NB4 (cell line): Measurements from ENCODE around the gene PACS1.
A peak's percentile ranks its signal among the peaks of the same experiment; 100 is the strongest.
"Not testable (repeated sequence)": the region's sequence is repeated elsewhere in the genome, so short reads cannot be mapped to it uniquely, and the experiment has no call there.

Source experiments
- DNase-seq: peaks from one replicate; pipeline ENCODE4 v3.0.0; 2010; ENCODE audit warnings: low read depth
- H3K4me3 ChIP-seq: one replicate; pipeline ENCODE4 v1.5.1; 2011; ENCODE audit warnings: mild to moderate bottlenecking, low read depth, low read length, moderate library complexity
- MYC ChIP-seq: IDR thresholded peaks from 2 replicates; pipeline ENCODE4 v1.6.1; 2011; ENCODE audit warnings: low read depth, low read length
- POLR2A ChIP-seq: IDR thresholded peaks from 2 replicates; pipeline ENCODE4 v1.6.1; 2011; ENCODE audit warnings: mild to moderate bottlenecking; ENCODE audit not compliant: insufficient read length; ENCODE audit errors: extremely low read depth
- TF ChIP-seq, protein P1 (sequence below): IDR thresholded peaks from one replicate; pipeline ENCODE4 v1.5.1; 2012; ENCODE audit warnings: low read depth, low read length
- TF ChIP-seq, protein P2 (sequence below): IDR thresholded peaks from 2 replicates; pipeline ENCODE4 v1.6.1; 2011; ENCODE audit warnings: low read depth, low read length

Gene PACS1

DNA sequence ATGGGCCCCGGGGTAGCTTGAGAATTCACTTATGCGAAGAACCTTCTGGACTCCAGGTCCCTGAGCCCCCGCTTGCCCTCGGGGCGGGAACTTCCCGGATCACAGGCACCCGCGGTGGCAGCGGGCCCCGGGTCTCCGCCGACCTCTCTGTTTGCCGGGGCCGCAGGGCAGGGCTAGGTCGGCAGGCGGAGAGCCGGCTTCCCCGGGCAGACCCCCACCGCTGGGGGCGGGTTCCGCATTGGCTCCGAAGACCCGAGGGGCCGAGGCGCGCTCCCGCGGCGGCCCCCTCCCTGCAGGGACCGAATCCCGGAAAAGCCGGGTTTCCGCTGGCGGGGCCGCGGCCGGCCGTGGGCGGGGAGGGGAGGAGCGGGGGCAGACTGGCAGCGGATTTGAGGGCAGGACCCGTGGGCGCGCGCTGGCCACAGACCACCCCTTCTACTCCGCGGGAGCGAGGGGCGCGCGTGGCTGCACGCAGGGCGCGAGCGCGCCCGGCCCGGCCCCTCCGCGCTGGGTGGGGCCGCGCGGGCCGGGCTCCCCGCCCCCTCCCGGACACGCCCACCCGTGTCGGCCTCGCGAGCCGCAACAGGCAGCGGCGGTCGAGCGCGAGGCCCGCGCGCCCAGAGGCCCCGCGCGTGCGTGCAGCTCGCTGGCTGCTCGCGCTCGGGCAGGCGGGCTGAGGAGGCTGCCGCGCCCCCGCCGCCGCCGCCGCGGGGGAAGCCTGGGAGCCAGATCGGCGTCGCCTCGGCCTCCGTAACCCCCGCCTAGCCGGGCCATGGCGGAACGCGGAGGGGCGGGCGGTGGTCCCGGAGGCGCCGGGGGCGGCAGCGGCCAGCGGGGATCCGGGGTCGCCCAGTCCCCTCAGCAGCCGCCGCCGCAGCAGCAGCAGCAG is at the start of gene PACS1:
Gene PACS1 (plus strand): TSS at position 558 of the 889 bp plus-strand sequence. CDS start 215 bp downstream, at position 773.
- TF ChIP-seq, protein P1, sequence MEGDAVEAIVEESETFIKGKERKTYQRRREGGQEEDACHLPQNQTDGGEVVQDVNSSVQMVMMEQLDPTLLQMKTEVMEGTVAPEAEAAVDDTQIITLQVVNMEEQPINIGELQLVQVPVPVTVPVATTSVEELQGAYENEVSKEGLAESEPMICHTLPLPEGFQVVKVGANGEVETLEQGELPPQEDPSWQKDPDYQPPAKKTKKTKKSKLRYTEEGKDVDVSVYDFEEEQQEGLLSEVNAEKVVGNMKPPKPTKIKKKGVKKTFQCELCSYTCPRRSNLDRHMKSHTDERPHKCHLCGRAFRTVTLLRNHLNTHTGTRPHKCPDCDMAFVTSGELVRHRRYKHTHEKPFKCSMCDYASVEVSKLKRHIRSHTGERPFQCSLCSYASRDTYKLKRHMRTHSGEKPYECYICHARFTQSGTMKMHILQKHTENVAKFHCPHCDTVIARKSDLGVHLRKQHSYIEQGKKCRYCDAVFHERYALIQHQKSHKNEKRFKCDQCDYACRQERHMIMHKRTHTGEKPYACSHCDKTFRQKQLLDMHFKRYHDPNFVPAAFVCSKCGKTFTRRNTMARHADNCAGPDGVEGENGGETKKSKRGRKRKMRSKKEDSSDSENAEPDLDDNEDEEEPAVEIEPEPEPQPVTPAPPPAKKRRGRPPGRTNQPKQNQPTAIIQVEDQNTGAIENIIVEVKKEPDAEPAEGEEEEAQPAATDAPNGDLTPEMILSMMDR: no peak
- TF ChIP-seq, protein P2, sequence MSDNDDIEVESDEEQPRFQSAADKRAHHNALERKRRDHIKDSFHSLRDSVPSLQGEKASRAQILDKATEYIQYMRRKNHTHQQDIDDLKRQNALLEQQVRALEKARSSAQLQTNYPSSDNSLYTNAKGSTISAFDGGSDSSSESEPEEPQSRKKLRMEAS: no peak
- no peak for TF ChIP-seq MYC
- no peak for TF ChIP-seq POLR2A
- DNase-seq: peak; percentile 74
- peak within 1 kb of the TSS; percentile 30 for H3K4me3 ChIP-seq

DNA sequence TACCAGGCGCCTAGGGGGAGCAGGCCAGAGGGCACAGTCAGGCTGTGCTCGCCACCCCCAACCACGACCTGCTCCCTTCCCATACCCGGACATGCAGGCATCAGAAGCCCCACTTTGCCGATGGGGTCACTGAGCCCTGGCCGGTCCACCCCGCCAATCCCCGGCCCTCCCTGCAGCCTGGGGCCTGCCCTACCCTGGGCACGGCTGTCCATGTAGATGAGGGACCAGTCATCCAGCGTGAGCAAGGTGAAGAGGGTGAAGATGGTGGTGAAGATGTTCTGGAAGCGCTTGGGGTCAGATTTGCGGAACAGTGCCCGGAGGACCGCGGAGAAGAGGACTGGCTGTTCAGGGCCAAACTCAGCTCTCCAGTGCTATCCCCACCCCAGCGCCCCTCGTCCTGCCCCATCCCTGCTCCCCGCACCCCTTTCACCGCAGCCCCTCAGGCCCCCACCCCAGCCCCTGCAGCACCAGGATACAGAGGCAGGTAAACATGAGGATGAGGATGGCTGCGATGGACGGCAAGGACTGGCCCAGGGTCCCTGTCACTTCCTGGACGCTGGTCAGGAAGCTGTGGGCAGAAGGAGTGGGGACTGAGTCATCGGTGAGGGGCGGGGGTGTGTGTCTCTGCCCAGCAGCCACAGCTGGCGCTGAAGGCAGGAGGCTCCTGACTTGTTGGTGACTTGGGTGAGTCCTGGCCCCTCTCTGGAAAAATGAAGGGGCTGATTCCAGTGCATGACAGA is 49.3 kb upstream of the PACS1 start:
- peak; percentile 94 for DNase-seq
- H3K4me3 ChIP-seq: no peak overlapping the region
- TF ChIP-seq, protein P1: no peak
- TF ChIP-seq, protein P2: peak; percentile 69
- TF ChIP-seq MYC: peak; percentile 20; the same call in 1 of the 2 replicates
- TF ChIP-seq POLR2A: no peak

DNA sequence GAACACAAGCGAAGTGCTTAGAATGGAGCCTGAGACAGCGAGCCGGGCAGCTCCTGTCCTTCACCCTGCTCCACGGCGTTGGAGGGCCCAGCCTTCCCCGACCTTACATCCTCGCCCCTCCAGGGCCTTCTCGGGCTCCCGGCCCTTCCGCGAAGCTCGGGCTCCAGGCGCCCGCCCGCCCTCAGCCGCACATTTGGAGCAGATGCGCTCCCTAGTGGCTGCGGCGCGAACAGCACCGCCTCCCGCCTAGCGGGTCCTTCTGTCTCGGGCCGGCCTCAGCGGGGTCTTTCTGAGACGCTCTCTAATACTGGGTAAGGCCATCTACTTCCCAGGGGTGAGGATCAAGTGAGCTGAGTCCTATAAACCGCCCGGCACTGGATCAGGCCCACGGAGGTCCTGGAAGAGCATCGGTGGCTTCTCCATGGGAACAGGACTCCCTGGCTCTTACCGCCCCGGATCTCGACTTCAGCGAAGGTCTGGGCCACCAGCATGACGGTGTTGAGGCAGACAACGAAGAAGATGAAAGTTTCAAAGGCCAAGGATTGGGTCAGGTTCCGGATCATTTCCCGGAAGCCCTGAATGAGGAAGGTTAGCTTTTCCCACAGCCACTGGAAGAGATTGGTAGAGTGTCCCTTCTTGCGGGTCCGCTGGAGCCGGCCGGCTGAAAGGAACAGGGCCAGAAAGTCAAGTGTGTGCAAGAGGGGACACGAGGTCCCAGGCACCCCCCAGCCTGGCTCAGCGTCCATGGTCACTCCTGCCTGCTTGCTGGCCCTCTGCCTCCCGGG is 47.5 kb upstream of the PACS1 start:
- peak; percentile 59; the same call in 1 of the 2 replicates for TF ChIP-seq MYC
- TF ChIP-seq, protein P1: peak; percentile 83
- TF ChIP-seq, protein P2: 0 out of 2 replicates have a peak, but pooled peaks have one; percentile 32
- peak; percentile 29 for TF ChIP-seq POLR2A
- no peak overlapping the region for H3K4me3 ChIP-seq
- DNase-seq: peak; percentile 79

DNA sequence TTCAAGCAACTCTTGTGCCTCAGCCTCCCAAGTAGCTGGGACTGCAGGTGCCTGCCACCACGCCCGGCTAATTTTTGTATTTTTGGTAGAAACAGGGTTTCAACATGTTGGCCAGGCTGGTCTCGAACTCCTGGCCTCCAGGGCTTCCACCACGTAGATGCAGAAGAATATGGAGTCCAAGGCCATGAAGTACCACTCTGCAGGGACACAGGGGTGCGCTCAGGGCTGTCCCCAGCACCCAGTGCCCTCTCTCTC is 47.0 kb upstream of the PACS1 start:
- H3K4me3 ChIP-seq: not testable (repeated sequence)

DNA sequence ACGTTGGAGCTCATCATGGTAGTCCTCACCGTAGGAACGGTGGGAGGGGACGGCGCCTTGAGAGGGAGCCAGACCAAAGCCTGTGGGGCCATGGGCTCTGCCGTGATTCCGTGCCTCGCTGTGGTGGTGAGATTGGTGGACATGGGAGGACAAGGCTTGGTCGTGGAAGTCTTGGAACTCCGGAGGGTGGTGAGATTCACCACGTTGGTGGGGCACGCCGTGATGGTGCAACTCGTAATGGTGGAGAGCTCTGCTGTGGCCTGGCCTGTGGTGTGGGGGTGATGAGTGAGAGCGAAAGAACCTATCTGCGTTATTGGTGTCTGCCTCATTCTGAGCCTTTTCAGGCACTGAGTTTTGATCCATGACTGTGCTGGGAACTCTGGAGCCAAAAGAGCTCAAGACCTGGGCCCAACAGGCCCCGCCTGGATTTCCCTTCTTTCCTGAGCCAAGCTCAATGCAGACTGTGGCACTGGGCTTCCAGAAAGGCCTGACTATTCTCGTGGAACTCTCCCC is 44.0 kb upstream of the PACS1 start, which contains the start of gene CATSPER1:
Gene CATSPER1 (minus strand): TSS at position 463 of the 513 bp plus-strand sequence. CDS start 100 bp downstream, at position 363.
- no peak for DNase-seq
- H3K4me3 ChIP-seq: no peak within 1 kb of the TSS
- TF ChIP-seq, protein P1: no peak
- TF ChIP-seq, protein P2: no peak
- TF ChIP-seq MYC (no peak), POLR2A (no peak)

More for the DNA sequence above, 47.0 kb upstream of the PACS1 start:
- DNase-seq: not testable (repeated sequence)
